K562 (cell line): ENCODE results near the gene PLXND1. TPM values are rescaled to one million over a fixed set of nuclear protein-coding genes. Genes with fewer than 3 reads are reported as not detected.

Experiments used
- ATAC-seq: fragments of 200-7000 bp; cut with Tn5 transposase; 3 replicates; pipeline ENCODE4 v1.9.1; 2020; ENCODE audit warnings: moderate library complexity
- BruUV-seq: library from RNA; stranded (reverse); fragments of 400-500 nt; replicated peaks from 2 replicates; lab custom pipeline; 2021; lab: Mats Ljungman, UMichigan
- CTCF ChIA-PET: fragments of 300-600 bp; formaldehyde crosslinking; extraction: SDS; loops from one replicate; lab custom pipeline; 2021; ENCODE audit warnings: low intra/inter-chr PET ratio; lab: Yijun Ruan, JAX
- POLR2A ChIA-PET: fragments of 300-600, 350-650 bp; sonication (Branson Sonifier 250); formaldehyde crosslinking; extraction: SDS; loops from one replicate; lab custom pipeline; 2021; ENCODE audit warnings: antibody characterized with exemption, inconsistent platforms; lab: Yijun Ruan, JAX
- DNase-seq, 4 experiments: peaks; one replicate each; pipeline versions ENCODE4 v3.0.0 to v3.0.0-alpha.2; 2011 to 2018; ENCODE audit warnings: low spot score in 3 of 4, mixed read lengths in 3 of 4; ENCODE audit errors: extremely low read depth in 1 of 4
- FAIRE-seq: peaks from 2 replicates; lab custom pipeline; 2011; peaks lifted over from hg19 to GRCh38; lab: Jason Lieb, UNC
- H2AFZ ChIP-seq: 2 replicates; pipeline ENCODE4 v1.6.0; 2011; ENCODE audit warnings: low read depth, low read length, control low read depth, inconsistent platforms
- H3K27ac ChIP-seq: fragments of 200-600 bp; 3 replicates; pipeline ENCODE4 v1.8.0; 2011; ENCODE audit warnings: low read depth, mild to moderate bottlenecking, control low read depth, inconsistent platforms, low read length, moderate library complexity, mixed read lengths; ENCODE audit errors: extremely low read depth
- H3K27me3 ChIP-seq, 2 experiments: fragments of 300-600 bp in 1 of 2; 2 replicates in 1 of 2; 3 replicates in 1 of 2; pipeline versions ENCODE4 v1.6.0 to v1.8.0; 2011; ENCODE audit warnings: inconsistent platforms in 2 of 2, low read length in 2 of 2, mild to moderate bottlenecking in 1 of 2, mixed read lengths in 1 of 2, moderate library complexity in 1 of 2; ENCODE audit not compliant: control insufficient read depth in 2 of 2, insufficient read depth in 2 of 2
- H3K36me3 ChIP-seq: fragments of 300-600 bp; 3 replicates; pipeline ENCODE4 v1.8.0; 2011; ENCODE audit warnings: mild to moderate bottlenecking, low read length, inconsistent platforms; ENCODE audit not compliant: control insufficient read depth, insufficient read depth
- H3K4me1 ChIP-seq, 2 experiments: fragments of 200-600 bp in 1 of 2; replicated peaks in 1 of 2; 2 replicates in 1 of 2; 3 replicates in 1 of 2; pipeline versions ENCODE4 v1.5.1 to v1.8.0; 2011; ENCODE audit warnings: inconsistent platforms in 2 of 2, low read length in 2 of 2, mild to moderate bottlenecking in 1 of 2, mixed read lengths in 1 of 2, moderate library complexity in 1 of 2; ENCODE audit not compliant: control insufficient read depth in 2 of 2, insufficient read depth in 2 of 2
- H3K4me2 ChIP-seq: 2 replicates; pipeline ENCODE4 v1.6.1; 2011; ENCODE audit warnings: low read length, control low read depth, inconsistent platforms, mixed read lengths; ENCODE audit not compliant: insufficient read depth
- H3K4me3 ChIP-seq: fragments of 200-600 bp; sonication (generic), shearing (Covaris generic); 2 replicates; pipeline ENCODE4 v1.5.1; 2016; ENCODE audit warnings: control low read depth, inconsistent platforms
- H3K79me2 ChIP-seq: fragments of 200-600 bp; 3 replicates; pipeline ENCODE4 v1.8.0; 2011; ENCODE audit warnings: low read length, inconsistent platforms; ENCODE audit not compliant: control insufficient read depth, insufficient read depth
- H3K9ac ChIP-seq, 2 experiments: 2 replicates each; pipeline versions ENCODE4 v1.6.0 to v1.6.1; 2011; ENCODE audit warnings: low read depth in 2 of 2, low read length in 2 of 2, control low read depth in 1 of 2, inconsistent platforms in 1 of 2, mild to moderate bottlenecking in 1 of 2, mixed read lengths in 1 of 2; ENCODE audit not compliant: insufficient read depth in 1 of 2
- H3K9me1 ChIP-seq: one replicate; pipeline ENCODE4 v1.6.0; 2011; ENCODE audit warnings: inconsistent platforms, mild to moderate bottlenecking, low read length, moderate library complexity; ENCODE audit not compliant: control insufficient read depth, insufficient read depth
- H3K9me3 ChIP-seq: replicated peaks from 2 replicates; pipeline ENCODE4 v1.5.1; 2011; ENCODE audit warnings: low read depth, low read length, inconsistent platforms; ENCODE audit not compliant: control insufficient read depth, insufficient read depth
- H4K20me1 ChIP-seq: replicated peaks from 2 replicates; pipeline ENCODE4 v1.6.1; 2011; ENCODE audit warnings: low read length, inconsistent platforms, mixed read lengths; ENCODE audit not compliant: control insufficient read depth, insufficient read depth
- ETV5 ChIP-seq: sonication (generic); formaldehyde crosslinking; IDR thresholded peaks from 2 replicates; pipeline ENCODE4 v1.4.0; 2020; ENCODE audit warnings: low read depth, mild to moderate bottlenecking, missing genetic modification reagents
- FOSL1 ChIP-seq: fragments of 200-800 bp; sonication (Bioruptor generic); conservative IDR thresholded peaks from 2 replicates; pipeline ENCODE4 v1.6.1; 2016; ENCODE audit warnings: missing genetic modification characterization, missing compliant biosample characterization
- IRF2 ChIP-seq: sonication (generic); formaldehyde crosslinking; IDR thresholded peaks from 2 replicates; pipeline ENCODE4 v1.8.1; 2022; ENCODE audit warnings: mild to moderate bottlenecking, missing genetic modification reagents
- MAX ChIP-seq: sonication (generic); formaldehyde crosslinking; IDR thresholded peaks from 2 replicates; pipeline ENCODE4 v1.9.0; 2022; ENCODE audit warnings: mild to moderate bottlenecking, missing genetic modification reagents
- PHF8 ChIP-seq: fragments of 200-600 bp; sonication (generic); IDR thresholded peaks from 2 replicates; pipeline ENCODE4 v1.6.1; 2012; ENCODE audit warnings: mixed run types, mild to moderate bottlenecking, inconsistent platforms, low read length, moderate library complexity, borderline replicate concordance
- PHTF2 ChIP-seq: fragments of 250-450 bp; sonication (Bioruptor Pico); IDR thresholded peaks from 2 replicates; pipeline ENCODE4 v1.5.0; 2021; ENCODE audit warnings: mild to moderate bottlenecking
- PML ChIP-seq: IDR thresholded peaks from 2 replicates; pipeline ENCODE4 v1.6.1; 2012; ENCODE audit warnings: low read length, inconsistent platforms
- TRIM24 ChIP-seq, 2 experiments: fragments of 450-650 bp; IDR thresholded peaks; 2 replicates each; pipeline ENCODE4 v1.6.1; 2016
- ZFP91 ChIP-seq: sonication (generic); formaldehyde crosslinking; IDR thresholded peaks from 2 replicates; pipeline ENCODE4 v1.8.0; 2022; ENCODE audit warnings: mild to moderate bottlenecking, missing genetic modification reagents
- ZNF184 ChIP-seq: sonication (generic); formaldehyde crosslinking; IDR thresholded peaks from 2 replicates; pipeline ENCODE4 v1.5.0; 2020; ENCODE audit warnings: missing genetic modification reagents
- ZNF512 ChIP-seq: IDR thresholded peaks from 2 replicates; pipeline ENCODE4 v1.6.1; 2016; ENCODE audit warnings: missing genetic modification characterization, missing compliant biosample characterization
- ZNF695 ChIP-seq: fragments of 450-650 bp; formaldehyde crosslinking; IDR thresholded peaks from 2 replicates; pipeline ENCODE4 v1.4.0; 2020; ENCODE audit warnings: mild to moderate bottlenecking, moderate library complexity
- WGBS: fragments of 100-300 bp; shearing (Covaris generic); methylation state at CpG from one replicate; pipeline ENCODE4 v1.1.6; 2016; ENCODE audit warnings: low coverage, mixed read lengths; ENCODE audit not compliant: insufficient coverage; ENCODE audit errors: missing lambda C conversion rate; 5-methylcytosine and 5-hydroxymethylcytosine counted together
- in situ Hi-C: fragments of 300-500 bp; cut with MboI; formaldehyde crosslinking; loops from 4 replicates; pipeline ENCODE4 v1.15.0; 2018; ENCODE audit warnings: inconsistent platforms, mixed read lengths
- intact Hi-C: fragments of 100-400 bp; cut with micrococcal nuclease; formaldehyde crosslinking; loops from 2 replicates; pipeline ENCODE4 v1.14.2; 2022
- polyA plus RNA-seq, 8 experiments: library from polyadenylated mRNA; depleted of rRNA in 4 of 8; stranded (reverse) in 5 of 8; unstranded in 3 of 8; fragments of >200 nt; fragmentation: Nextera tagmentation in 2 of 8; fragmentation: Illumina TruSeq in 1 of 8; extraction: Ambion mirVana in 2 of 8; extraction: Trizol in 1 of 8; gene quantifications; 2 replicates each; pipeline versions ENCODE4 v1.2.1 to v1.2.3, GENCODE V29; 2011 to 2014; ENCODE audit warnings: inconsistent platforms in 1 of 8, missing spikeins in 1 of 8
- total RNA-seq, 7 experiments: library from RNA; depleted of rRNA in 6 of 7; stranded (reverse); fragments of >200 nt in 6 of 7; fragmentation: Illumina TruSeq in 2 of 7; extraction: Trizol in 2 of 7; gene quantifications; 2 replicates each; pipeline versions ENCODE4 v1.2.1 to v1.2.3, GENCODE V29; 2011 to 2021; ENCODE audit warnings: low replicate concordance in 1 of 7

The PLXND1 gene
- total and polyA plus RNA-seq, 9 of the 15 experiments (the other 6 are each of a cell fraction or from before 2014, with no cell fraction given) = 0.34 to 28.8 (median 14.0) TPM

- no peak for TF ChIP-seq ZNF695 (CRISPR knock-in tag)
- TF ChIP-seq ZNF512 (tag) = no peak
- no peak for TF ChIP-seq MAX (CRISPR knock-in tag)
- no peak for TF ChIP-seq FOSL1 (tag)
- no peak for TF ChIP-seq PHF8
- no peak for TF ChIP-seq IRF2 (CRISPR knock-in tag)
- no peak for TF ChIP-seq TRIM24 (IDR thresholded peaks at IDR 0.05)
These were observed 18.8 kb downstream of the PLXND1 start (continued) for GRCh38 chr3:129587566-129588210.

- no peak overlapping the region for H3K27ac ChIP-seq
- H3K4me2 ChIP-seq = no peak overlapping the region
- ATAC-seq = no peak; the same call in 2 of the 3 replicates
- no peaks in the 10 kb centered on the region; the same call in 1 of the 3 replicates for H3K79me2 ChIP-seq
- WGBS = 56% methylated on average over 6 of the region's 17 CpGs
- no peak for FAIRE-seq
- ChIA-PET CTCF (no interaction called here), POLR2A (interaction anchor here (0.7 kb wide), 2 partner anchors 10 to 29 kb away, joined by 3 to 5 read pairs; no protein-coding TSS in a partner anchor)
- no peak for DNase-seq
- H3K9ac ChIP-seq = peak overlapping the region in 1 of 2 experiments; percentile 64; a peak in 2 of 4 replicates
- no peak overlapping the region for H2AFZ ChIP-seq
- H3K9me3 ChIP-seq = no peaks in the 10 kb centered on the region
- H3K27me3 ChIP-seq = no peaks in the 10 kb centered on the region
- H4K20me1 ChIP-seq = no peaks in the 10 kb centered on the region
- no peak overlapping the region for H3K4me3 ChIP-seq
- in situ Hi-C loops (no loop called here), intact Hi-C loops (no loop called here)
- no peaks in the 10 kb centered on the region for H3K9me1 ChIP-seq
- BruUV-seq = no TSS peak
- peaks cover 22% of the 10 kb centered on the region; the same call in 2 of the 3 replicates for H3K36me3 ChIP-seq
- TF ChIP-seq PHTF2 (CRISPR knock-in tag) (no peak), ETV5 (CRISPR knock-in tag) (no peak), PML (no peak), ZFP91 (CRISPR knock-in tag) (no peak), ZNF184 (CRISPR knock-in tag) (no peak)
- H3K4me1 ChIP-seq = peaks cover 9 to 52% of the 10 kb centered on the region in 2 experiments; a peak in 4 of 5 replicates
These were observed 19.6 kb downstream of the PLXND1 start for GRCh38 chr3:129586746-129587430.
